ENCODE results near the gene DHRS2.
A peak's percentile ranks its signal among the peaks of the same experiment; 100 is the strongest.
"Not testable (repeated sequence)": the region's sequence is repeated elsewhere in the genome, so short reads cannot be mapped to it uniquely, and the experiment has no call there.

DHRS2 gene, protein sequence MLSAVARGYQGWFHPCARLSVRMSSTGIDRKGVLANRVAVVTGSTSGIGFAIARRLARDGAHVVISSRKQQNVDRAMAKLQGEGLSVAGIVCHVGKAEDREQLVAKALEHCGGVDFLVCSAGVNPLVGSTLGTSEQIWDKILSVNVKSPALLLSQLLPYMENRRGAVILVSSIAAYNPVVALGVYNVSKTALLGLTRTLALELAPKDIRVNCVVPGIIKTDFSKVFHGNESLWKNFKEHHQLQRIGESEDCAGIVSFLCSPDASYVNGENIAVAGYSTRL

DNA sequence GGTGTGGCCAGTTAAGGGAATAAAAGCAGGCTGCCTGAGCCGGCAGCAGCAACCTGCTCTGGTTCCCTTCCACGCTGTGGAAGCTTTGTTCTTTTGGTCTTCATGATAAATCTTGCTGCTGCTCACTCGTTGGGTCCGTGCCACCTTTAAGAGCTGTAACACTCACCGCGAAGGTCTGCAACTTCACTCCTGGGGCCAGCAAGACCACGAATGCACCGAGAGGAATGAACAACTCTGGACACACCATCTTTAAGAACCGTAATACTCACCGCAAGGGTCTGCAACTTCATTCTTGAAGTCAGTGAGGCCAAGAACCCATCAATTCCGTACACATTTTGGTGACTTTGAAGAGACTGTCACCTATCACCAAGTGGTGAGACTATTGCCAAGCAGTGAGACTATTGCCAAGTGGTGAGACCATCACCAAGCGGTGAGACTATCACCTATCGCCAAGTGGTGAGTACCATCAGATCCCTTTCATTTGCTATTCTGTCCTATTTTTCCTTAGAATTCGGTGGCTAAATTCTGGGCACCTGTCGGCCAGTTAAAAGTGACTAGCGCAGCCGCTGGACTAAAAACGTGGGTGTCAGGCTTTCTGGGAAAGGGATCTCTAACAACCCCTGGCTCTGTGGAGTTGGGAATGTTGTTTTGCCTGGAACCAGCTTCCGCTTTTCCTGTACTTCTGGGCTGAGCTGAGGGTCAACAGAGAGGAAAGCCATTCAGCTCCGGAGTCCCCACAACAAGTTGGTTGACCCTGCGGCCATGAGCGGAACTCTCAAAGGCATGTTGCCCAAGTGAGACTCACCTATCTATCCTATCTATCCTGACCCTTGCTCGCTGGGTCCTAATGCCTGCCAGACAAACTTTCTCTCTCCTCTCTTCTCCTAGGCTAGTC, at the start of gene DHRS2:
TSS of gene DHRS2 (plus strand) at position 48 of the 895 bp plus-strand sequence. CDS start 2,501 bp downstream, outside the sequence.
- DNase-seq (ENCODE audit: low spot score) = no peak

DNA sequence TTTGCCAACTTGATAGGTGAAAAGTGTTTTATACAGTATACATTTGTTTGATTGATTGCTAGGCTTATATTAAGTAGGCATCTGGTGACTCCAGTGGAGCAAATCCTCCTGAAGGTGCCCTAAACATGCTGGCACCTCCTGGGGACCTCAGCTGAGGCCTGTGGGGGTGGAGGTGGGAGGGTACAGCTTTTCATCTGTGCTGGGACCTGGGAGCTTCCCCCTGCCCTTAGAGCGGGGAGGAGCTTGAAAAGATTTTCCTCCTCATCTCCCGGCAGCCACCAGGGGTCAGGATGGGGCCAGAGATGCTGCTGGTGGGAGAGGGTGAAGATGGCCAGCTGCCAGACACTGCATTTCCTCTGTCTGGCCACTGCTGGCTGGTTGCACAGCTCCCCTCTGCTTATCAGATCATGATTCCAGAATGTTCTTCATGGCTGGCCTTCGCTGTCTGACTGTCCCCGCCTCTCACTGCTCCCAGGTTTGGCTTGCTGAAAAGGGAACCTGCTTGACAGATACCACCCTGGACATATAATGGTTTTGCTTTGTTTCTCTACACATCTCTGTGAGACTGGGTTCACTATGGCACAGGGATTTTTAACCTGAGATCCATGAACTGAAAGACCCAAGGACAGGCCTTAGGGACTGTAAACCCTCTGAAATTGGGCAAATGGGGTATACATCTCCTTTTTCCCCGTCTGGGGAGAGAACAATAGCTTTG, 47.1 kb upstream of the DHRS2 start:
- peak; percentile 78 for DNase-seq (ENCODE audit: low spot score)

DNA sequence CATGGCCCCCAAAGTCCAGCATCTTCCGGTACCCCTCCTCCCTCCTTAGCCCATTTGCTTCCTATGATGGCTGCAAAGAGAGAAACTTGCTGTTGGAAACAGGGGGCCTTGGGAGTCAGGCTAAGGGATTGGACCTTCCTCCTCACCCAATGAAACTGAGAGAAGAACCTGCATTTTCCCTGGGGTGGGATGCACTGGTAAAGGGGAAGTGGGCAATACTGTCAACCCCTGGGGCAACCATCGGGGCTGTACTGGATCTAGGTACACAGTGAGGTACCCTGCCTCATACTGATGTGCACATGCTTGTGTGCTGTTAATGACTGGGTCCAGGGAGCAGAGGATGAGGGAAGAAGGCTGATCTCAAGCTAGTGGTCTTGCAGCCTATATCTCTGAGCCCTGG, 46.6 kb upstream of the DHRS2 start:
- DNase-seq (ENCODE audit: low spot score) = no peak

DNA sequence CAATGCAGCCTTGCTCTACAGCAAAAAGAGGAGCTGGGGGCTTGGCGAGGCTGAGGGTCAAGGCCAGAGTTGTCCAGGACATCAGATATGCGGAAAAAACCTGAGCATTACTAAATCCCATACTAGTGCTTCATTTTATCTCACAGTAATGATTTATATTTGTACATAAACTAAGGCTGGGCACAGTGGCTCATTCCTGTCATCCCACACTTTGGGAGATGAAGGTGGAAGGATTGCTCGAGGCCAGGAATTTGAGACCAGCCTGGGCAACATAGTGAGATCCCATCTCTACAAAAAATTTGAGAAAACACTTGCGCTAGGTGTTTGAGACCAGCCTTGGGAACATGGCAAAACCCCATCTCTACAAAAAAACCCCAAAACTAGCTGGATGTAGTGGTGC, 46.0 kb upstream of the DHRS2 start:
- no peak for DNase-seq (ENCODE audit: low spot score)

DNA sequence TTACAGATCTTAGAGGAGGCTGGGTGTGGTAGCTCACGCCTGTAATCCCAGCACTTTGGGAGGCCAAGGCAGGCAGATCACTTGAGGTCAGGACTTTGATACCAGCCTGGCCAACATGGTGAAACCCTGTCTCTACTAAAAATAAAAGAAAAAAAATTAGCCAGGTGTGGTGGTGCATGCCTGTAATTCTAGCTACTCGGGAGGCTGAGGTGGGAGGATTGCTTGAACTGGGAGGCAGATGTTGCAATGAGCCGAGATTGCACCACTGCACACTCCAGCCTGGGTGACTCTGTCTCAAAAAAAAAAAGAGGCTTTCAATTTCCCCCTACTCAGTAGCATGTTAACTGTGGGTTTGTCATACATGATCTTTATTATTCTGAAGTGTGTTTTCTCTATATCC, 42.0 kb upstream of the DHRS2 start:
- not testable (repeated sequence) for DNase-seq (ENCODE audit: low spot score)

DNA sequence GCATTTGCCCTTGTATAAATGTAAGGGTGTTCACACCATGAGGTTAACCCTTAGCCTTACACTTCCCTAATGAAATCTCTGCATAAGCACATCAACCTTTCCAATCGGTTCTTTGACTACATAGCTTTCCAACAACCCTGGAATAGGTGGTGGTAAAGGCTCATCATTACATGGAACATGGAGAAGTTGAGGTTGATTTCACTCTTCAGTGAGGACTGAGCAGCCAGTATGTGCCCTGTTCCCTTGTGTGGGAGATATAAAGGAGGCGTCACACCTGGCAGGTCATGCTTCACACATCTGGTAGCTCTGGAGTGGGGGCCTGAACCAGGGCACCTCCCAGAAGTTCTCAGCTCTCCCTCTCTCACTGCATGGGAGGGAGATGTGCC, 35.8 kb upstream of the DHRS2 start:
- DNase-seq (ENCODE audit: low spot score) = no peak

DNA sequence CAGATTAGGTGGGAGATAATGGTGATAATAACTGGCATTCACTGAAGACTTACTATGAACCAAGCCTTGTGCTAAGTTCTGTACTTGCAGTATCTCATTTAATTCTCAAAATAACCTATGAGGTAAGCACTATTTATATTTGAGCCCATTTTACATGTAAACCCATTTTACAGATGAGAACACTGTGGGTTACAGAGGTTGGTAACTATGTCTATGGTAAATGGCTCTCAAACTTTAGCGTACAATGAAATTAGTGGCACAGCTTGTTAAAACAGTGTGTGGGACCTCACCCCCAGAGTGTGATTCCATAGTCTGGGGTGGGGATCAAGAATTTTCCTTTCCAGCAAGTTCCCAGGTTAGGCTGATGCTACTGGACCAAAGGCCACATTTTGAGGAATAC, 35.4 kb upstream of the DHRS2 start:
- DNase-seq (ENCODE audit: low spot score) = no peak

DNA sequence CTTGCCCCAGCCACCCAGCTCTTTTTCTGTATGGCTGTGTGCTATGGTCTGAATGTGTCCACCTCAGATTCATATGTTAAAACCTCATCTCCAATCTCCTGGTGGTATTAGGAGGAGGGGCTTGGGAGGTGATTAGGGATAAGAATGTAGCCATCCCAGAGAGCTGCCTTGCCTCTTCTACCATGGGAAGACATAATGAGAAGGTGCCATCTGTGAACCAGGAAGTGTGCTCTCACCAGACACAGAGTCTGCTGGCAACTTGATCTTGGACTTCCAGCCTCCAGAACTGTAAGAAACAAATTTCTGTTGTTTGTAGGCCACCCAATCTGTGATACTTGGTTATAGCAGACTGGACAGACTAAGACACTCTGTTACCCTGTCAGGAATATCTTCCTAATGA, 34.7 kb upstream of the DHRS2 start:
- DNase-seq (ENCODE audit: low spot score) = no peak

DNA sequence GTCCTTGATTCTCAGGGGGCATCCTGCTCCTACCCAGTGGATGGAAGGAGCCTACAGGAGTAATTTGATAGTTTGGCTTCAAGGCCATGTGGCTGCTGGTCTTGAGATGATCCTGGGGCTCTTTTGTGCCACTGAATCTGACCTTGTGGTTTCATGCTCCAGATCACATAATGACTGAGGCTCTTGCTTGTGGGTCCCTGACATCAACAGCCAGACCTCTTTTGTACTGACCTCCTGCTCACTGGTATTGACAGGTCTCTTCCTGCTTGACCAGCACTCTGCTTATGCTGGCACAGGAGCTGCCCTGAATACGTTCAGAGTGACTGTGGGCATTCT, 34.4 kb upstream of the DHRS2 start:
- DNase-seq (ENCODE audit: low spot score) = no peak

DNA sequence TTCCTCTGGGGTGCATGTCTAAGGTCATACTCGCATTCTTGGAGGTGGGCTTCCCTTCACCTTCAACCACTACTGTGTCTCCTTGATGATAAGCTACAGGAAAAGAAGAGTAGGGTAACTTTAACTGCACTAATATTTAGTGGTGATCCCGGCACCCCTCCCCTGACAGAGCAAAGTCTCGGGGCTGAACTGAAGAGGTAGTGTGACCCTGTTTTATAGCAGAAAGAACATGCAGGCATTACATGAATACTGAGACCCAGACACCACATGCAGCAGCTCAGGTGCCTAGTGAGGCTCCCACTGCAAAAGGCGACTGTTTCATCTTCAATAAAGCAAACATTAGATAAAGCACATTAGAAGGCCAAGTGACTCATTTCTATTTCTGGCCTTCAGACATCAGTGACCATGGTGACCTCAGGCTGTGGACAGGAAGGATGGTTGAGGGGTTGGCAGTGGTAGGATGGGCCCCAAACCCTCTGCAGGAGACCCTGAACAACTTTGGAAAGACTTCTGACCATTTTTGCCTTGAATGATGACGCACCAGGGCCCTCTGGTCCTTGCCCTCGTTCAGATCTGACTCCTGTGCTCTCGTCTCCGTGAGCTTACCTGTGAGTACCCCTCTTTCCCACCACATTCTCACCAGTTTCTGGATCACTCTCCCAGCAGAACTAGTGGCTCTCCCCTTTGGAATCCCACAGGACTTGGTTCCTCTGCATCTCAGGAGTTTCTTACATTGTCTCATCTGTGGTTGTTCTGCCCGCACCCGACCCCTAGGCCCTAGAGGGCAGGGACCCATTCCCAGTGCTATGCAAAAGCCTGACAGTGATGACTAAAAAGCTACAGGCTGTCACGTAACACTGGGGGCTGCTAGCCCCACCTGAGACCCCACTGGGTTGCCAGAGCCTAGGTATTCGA, 33.7 kb upstream of the DHRS2 start:
- no peak for DNase-seq (ENCODE audit: low spot score)

DNA sequence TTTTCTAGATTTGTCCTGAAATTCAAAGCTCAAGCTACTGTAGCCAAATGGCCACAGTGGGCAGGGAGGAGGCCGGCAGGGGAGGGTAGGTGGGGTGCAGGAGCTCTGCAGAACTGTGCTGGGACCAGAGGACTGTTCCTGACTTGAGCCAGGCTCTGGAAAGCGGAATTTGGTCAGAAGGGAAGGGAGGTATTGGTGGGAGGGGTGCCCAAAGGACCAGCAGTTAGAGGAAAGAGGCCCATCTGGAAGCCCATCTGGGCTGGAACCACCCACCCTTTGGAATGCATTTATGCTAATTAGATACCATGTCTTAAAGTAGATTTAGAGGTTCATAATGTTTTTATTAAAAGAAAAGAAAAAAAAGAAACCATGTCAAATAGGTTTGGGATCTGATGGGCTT, 33.1 kb upstream of the DHRS2 start:
- DNase-seq (ENCODE audit: low spot score) = no peak

DNA sequence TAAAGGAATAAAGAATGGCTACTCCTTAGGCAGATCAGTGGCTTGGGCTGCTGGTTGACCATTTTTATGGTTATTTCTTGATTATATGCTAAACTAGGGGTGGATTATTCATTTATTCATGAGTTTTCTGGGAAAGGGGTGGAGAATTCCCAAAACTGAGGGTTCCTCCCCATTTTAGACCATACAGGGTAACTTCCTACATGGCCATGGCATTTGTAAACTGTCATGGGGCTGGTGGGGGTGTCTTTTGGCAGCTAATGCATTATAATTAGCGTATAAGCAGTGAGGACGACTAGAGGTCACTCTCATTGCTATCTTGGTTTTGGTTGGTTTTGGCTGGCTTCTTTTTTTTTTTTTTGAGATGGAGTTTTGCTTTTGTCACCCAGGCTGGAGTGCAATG, 32.0 kb upstream of the DHRS2 start:
- no peak for DNase-seq (ENCODE audit: low spot score)

DNA sequence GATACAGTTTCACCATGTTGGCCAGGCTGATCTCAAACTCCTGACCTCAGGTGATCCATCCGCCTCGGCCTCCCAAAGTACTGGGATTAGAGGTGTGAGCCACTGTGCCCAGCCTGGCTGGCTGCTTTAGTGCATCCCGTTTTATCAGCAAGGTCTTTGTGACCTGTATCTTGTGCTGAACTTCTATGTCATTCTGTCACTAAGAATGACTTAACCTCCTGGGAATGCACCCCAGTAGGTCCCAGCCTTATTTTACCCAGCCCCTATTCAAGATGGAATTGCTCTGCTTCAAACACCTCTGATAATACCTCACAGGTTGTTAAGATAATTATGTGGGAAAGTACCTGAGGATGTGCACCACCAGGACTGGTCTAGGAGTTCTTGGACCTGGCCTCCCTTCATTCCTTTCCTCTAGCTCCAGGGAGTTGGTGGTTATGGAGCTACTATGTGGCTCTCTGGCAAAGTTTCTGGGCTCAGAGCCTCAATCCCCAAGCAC, 31.4 kb upstream of the DHRS2 start:
- no peak for DNase-seq (ENCODE audit: low spot score)

DNA sequence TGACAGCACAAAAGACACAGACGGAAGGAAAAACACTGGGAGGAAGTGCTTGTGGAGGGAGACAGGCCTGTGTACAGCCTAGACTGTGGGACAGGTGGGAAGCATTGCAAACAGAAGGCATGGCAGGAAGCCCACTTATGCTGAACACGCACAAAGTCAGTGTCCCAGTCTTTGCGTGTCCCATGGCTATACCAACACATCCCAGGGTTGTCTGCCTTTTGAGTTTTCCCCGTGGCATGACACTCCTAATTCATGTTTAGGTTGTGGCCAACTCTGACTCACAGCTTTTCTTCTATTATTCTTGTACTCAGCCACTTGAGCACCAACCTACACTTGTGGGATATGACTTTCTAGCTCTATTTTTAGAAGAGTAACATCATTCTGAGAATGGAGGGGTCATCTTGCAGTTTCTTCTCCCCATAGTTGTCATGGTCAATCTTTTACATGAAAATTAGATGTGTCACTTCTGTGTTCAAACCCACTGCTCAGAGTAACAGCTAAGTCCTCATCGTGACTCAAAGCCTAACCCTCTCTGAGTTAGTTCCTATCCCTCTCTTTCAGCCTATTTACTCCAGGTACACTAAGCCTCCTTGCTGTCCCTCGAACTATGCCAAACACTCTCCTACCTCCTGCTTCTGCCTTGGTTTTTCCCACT, 30.1 kb upstream of the DHRS2 start:
- no peak for DNase-seq (ENCODE audit: low spot score)

DNA sequence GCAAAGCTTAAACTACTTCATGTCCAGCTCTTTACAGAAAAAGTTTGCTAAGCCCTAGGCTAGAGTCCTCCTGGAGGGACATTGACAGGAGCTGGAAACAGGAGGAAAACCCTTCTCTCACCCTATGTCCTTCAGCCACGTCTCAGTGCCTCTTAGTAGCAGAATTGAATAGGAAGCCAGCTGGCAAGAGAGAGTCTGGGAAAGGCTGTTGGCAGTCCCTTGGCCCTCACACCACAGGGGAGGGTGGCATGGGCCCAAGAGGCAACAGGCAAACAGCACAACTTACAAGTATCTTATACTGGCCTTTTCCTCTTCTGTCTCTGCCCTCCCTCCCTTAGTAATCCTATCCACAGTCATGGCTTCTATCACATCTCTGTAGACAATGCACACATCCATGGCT, 27.7 kb upstream of the DHRS2 start:
- no peak for DNase-seq (ENCODE audit: low spot score)

DNA sequence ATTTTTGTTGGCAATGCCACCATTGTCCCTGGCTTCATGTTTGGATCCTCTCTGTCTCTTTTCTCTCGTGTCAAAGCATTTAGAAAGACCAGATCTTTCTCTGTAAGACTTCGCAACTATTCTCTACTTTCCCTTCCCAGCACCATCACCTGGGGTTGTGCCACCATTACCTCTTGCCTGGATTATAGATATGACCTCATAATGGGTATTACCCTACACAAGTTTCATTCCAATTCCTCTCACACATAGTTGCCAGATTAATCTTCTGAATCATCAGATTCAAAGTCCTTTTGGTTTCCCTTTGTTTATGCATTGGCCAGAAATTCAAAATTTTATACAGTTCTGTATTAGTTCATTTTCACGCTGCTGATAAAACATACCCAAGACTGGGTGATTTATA, 27.2 kb upstream of the DHRS2 start:
- no peak for DNase-seq (ENCODE audit: low spot score)

DNA sequence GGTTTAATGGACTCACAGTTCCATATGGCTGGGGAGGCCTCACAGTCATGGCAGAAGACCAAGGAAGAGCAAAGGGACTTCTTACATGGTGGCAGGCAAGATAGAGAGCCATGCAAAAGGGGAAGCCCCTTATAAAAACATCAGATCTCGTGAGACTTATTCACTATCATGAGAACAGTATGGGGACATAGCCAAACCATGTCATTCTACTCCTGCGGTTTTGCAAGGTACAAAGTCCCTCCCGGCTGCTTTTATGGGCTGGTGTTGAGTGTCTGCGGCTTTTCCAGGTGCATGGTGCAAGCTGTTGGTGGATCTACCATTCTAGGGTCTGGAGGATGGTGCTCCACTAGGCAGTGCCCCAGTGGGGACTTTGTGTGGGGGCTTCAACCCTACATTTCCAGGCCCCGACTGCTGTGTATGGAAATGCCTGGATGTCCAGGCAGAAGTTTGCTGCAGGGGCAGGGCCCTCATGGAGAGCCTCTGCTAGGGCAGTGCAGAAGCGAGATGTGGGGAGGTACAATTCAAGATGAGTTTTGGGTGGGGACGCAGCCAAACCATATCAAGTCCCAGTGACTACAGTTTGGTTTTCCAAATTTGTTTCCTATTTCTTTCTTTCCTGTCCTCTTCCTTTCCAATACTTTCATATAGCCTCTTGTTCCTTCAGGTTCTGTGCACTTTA, 26.6 kb upstream of the DHRS2 start:
- not testable (repeated sequence) for DNase-seq (ENCODE audit: low spot score)

DNA sequence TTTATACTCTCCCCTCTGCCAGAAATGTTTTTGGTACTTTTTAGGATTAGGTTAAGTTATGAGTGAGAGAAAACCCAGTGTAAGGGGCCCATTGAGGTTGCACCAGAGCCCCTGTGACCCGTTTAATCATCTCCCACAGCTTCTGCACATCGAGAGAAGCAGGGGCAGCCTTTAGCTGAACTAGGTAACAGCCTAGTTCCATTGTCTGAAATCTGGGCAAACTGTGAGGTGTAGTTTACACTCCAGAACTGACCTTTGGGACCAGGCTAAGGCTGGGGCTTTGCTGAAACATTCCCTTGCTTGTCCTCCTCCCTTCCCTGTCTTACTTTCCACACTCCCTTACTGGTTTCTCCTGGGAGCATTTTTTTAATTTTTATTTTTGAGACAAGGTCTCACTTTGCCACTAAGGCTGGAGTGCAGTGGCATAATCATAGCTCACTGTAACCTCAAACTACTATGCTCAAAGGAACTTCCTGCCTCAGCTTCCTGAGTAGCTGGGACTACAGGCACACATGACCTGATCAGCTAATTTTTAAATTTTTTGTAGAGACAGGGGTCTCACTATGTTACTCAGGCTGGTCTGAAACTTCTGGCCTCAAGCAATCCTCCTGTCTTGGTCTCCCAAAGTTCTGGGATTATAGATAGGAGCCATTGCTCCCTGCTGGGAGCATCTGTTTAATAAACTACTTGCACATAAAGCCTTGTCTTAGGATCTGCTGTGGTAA, 25.9 kb upstream of the DHRS2 start:
- no peak for DNase-seq (ENCODE audit: low spot score)

DNA sequence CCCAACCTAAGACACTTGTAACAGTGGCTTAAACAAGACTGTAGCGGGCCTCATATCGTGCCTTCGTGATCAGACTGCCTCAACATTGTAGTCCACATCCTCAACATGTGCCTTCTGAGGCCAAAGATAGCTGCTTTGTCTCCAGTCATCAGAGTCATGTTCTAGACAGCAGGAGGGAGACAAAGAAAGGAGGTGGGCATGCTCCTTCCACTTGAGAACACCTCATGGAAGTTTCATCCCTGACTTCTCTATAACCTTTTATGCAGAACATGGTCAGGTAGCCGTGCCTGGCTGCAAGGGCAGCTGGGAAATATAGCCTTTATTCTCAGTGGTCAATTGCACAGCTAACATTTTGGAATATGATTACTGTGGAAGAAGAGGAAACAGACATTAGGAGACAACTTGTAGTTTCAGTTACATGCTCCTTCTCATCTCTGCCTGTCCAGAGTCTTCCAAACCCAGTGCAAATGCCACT, 25.3 kb upstream of the DHRS2 start:
- no peak for DNase-seq (ENCODE audit: low spot score)

DNA sequence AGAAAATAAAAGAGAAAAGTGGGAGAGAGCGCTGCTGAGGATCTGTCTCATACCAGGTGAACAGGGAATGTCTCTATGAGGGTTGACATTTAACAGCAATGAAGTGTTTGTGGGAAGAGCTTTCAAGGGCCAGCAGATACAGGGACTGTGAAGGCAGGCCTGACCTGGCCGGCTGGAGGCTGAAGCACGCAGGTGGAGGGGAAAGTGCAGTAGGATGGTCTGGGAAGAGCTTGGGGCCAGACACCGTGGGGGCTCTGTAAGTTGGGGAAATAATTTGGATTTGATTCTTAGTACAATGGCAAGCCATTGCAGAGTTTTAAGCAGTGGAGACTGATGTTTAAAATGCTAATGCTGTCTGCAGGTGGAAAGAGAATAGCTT, 23.8 kb upstream of the DHRS2 start:
- DNase-seq (ENCODE audit: low spot score) = no peak
